NCI-H526 (cell line): ENCODE results near the gene KCNE1.
"Not testable (repeated sequence)": the region's sequence is repeated elsewhere in the genome, so short reads cannot be mapped to it uniquely, and the experiment has no call there.

ENCODE experiments used
- DNase-seq, 2 experiments: peaks; one replicate each; lab custom pipeline; 2025; lab: John Stamatoyannopoulos, UW

Gene KCNE1

GRCh38 chr21:34511181-34511580 is 829 bp downstream of the KCNE1 start:
- DNase-seq, result no peak

DNA sequence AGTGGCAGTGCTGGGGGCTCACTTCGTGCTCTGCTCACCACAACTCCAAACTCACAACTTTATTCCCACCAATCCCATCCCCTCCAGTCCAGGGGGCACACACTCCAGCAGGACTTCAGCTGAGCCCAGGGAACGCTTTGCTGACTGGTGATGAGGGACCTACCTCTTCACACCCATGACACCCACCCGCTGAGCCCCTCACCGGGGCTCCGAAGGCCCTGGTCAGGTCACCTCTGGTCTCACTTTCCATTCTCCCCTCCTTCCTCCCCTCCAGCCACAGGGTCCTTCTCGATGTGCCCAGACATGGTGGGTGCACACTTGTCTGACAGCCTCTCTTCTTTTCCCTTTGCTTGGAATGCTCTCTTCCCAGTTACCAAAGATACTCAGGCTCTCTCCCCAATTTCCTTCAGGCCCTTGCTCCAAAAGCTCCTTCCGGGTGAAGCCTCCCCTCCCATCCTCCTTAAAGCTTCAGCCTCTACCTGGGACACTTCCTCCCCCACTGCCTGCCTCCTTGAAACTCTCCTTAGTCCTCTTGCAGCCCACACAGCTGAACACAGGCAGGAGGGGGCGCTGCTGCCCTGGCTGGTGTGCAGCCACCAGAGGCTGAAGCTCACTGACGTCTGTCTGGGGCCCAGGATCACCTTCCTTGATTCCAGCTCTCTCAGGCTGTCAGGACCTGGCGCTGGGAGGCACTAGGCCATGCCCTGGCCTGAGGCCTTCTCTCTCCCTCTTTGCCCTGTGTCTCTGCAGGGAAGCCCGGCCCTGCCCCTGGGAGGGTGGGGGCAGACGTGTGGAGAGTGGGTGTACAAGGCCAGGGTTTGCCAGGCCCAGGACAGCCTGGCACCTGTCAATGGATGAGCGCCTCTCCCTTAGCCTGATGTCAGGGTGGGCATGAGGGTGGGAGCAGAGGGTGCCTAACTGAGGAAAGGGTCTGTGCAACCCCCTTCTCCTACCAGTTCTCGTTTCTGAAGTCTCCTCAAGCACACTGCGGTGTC is 1.6 kb downstream of the KCNE1 start:
- peak; percentile 66 to 83 for DNase-seq

- no peak for DNase-seq
These were observed 2.9 kb downstream of the KCNE1 start for GRCh38 chr21:34509151-34509550.

DNA sequence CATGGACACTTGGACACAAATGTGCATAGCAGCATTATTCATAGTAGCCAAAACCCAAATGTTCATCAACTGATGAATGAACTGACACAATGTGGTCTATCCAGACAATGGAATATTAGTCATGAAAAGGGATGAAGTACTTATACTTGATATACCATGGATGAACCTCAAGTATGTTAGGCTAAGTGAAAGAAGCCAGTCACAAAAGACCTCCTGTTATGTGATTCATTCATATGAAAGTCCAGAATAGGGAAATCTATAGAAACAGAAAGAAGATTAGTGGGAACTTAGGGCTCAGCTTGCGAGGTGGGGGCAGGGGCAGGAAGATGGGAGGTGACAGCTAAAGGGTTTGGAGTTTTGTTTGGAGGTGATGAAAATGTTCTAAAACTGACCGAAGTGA is 7.4 kb downstream of the KCNE1 start:
- no peak for DNase-seq

DNA sequence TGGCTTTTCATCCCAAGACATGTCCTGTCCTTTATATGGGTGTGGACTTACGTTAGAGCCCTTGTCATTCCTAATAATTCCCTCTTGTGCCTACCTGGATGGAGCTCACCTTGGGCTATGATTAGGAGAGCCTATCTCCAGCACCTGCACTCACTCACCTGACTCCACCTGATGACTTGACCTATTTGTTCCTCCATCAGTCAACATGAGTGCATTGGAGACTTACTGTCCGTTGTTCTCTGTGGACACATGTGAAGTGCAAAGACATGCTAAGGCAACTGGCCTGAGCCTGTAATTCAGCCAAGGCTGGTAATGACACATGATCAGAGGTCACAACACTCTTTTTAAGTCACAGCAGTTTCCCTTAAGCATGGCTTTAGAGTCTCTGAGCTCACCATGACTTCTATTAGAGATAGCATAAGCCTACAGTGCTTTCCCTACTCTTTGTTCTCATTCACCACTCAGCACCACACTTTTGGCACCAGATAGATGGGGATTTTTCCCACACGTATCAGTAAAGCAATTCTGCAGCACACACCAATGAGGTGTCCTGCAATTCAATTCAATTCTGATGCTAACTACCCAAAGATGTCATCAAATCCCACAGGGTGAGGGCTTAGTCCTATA is 9.4 kb downstream of the KCNE1 start:
- DNase-seq, result no peak

- DNase-seq, result no peak
These were observed 10.3 kb downstream of the KCNE1 start for GRCh38 chr21:34501716-34502115.

GRCh38 chr21:34500191-34500590 is 11.8 kb downstream of the KCNE1 start:
- no peak for DNase-seq

- DNase-seq, result no peak
These were observed 12.9 kb downstream of the KCNE1 start for GRCh38 chr21:34499116-34499515.

GRCh38 chr21:34498623-34499022 is 13.4 kb downstream of the KCNE1 start:
- no peak for DNase-seq

DNA sequence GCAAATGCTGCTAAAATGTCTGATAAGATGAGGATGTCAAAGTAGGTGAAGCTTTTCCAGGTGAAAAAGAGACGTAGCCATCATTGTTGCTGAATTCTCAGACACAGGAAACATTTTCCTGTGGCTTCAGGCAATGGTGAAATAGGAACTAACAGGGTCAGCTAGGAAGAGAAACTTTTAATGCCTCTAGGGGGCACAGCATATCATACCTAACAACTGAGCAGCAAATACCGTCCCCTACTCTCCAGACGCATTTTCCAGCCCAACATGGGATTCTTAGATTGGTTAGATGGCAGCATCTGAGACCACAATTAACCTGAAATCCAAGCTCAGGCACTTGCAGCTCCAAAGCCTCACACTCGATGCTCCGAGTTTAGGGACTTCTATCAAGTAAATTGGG is 28.2 kb downstream of the KCNE1 start:
- DNase-seq, result not testable (repeated sequence)

DNA sequence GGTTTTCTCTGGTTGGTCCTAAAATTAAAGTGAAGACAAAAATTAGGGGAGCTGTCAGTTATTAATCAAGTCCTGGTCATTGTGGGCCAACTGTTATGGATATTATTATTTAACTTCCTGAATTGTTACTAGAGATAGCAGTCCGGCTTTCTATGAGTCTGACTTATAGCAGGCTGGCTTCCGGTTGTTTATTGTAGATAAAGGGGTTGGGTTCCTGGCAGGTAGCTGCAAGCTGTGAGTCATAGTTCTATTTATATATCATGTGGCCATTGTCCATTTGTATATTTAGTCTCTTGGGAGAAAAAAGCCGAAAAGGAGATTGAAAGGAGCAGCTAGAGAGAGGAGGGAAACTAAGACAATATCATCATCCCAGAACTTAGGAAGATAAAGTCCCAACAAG is 28.6 kb downstream of the KCNE1 start:
- DNase-seq, result not testable (repeated sequence)

GRCh38 chr21:34467333-34467732 is 44.7 kb downstream of the KCNE1 start:
- DNase-seq, result not testable (repeated sequence)

GRCh38 chr21:34459426-34459825 is 52.6 kb downstream of the KCNE1 start:
- not testable (repeated sequence) for DNase-seq

GRCh38 chr21:34458266-34458665 is 53.7 kb downstream of the KCNE1 start:
- DNase-seq, result not testable (repeated sequence)

DNA sequence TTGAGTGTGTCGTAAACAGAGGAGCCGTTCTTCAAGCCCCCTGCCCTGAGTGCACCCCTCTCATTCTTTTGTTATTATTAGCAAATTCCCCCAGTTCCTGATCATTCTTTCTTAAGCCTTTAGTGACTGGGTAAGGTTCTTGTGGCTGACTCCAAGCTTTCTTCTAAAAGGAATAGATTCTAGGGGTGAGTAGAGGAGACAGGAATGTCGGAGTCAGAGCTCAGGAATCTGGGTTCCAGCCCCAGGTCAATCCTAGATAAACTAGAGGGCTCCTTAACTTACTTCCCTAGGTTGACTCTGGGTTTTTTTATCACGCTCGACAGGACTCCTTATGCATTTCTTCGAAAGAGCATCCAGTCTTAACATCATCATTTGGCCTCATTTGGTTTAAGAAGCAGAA is 55.8 kb downstream of the KCNE1 start:
- not testable (repeated sequence) for DNase-seq

GRCh38 chr21:34455628-34456027 is 56.4 kb downstream of the KCNE1 start:
- not testable (repeated sequence) for DNase-seq

- not testable (repeated sequence) for DNase-seq
These were observed 65.0 kb downstream of the KCNE1 start for GRCh38 chr21:34447018-34447417.

DNA sequence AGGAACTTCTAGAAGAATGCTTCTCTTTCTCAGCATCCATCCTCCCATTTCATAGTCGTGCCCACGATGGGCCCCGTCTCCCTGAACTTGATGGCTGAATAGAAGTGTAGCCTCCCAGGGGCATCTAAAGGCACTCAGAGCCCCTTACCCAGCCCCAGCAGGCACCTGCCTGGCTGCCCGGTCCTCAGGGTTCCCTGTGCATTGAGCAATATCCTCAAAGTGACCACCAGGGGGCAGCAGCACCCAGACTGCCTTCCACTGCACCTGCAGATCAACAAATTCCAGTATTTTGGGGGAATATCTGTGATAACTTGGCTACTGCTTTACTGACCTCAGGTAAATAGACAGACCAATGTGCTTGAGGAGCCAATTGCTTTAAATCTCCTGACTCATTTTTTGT is 68.5 kb downstream of the KCNE1 start:
- not testable (repeated sequence) for DNase-seq

GRCh38 chr21:34429710-34430109 is 82.3 kb downstream of the KCNE1 start:
- not testable (repeated sequence) for DNase-seq

GRCh38 chr21:34428441-34428840 is 83.6 kb downstream of the KCNE1 start:
- DNase-seq, result not testable (repeated sequence)

DNA sequence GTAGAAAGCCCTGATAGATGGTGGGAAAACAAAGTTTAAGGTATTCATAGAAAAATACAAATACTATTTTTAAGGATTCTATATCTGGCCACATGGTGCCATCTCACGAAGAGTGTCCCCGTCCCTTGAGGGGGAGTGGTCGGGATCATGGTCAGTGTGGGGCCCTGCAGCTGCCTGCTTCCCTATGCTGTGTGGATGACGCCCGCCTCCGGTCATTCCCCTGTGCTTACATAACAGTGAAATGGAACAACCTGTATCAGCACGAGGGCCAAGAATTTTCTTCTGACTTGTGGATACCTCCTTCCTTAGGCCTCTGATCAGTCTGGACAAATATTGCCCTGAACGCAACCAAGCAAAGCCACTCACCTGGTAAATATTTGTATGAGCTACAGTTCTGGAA is 84.7 kb downstream of the KCNE1 start:
- DNase-seq, result not testable (repeated sequence)

DNA sequence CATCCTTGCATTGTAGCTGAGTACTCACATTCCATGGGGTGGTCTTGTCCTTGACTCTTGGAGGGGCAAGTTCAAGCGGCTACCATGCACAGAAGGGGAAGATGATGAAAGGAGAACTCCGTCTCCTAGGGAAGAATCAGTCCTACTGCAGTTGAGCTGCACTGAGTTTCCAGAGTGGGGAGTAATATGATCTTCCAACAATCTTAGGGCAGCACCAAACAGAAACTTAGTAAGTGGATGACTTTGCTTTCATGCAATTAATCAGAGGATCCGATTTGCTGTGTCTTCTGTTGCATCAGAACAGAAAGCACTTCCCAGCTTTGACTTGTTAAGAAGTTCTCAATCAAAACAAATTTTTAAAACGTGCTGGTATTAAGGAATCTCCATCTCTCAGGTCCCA is 88.2 kb downstream of the KCNE1 start, which contains the start of gene SMIM34:
SMIM34 (minus strand) TSS at position 147 of the 400 bp plus-strand sequence; CDS start at position 35, 112 bp downstream.
- DNase-seq, result not testable (repeated sequence)
